Dermis blood vessel endothelial cell (primary cell): ENCODE data around the gene KRT79. TPM values are rescaled to one million over a fixed set of nuclear protein-coding genes. Genes with fewer than 3 reads are reported as not detected.

ENCODE experiments used
- DNase-seq: peaks from one replicate; pipeline ENCODE4 v3.0.0; 2010
- total RNA-seq: library from RNA; depleted of rRNA; stranded (reverse); fragments of >200 nt; gene quantifications from 2 replicates; pipeline ENCODE4 v1.2.3, GENCODE V29; 2014

KRT79 gene
- total RNA-seq, 1 donor from 2014 or later, result not detected

DNA sequence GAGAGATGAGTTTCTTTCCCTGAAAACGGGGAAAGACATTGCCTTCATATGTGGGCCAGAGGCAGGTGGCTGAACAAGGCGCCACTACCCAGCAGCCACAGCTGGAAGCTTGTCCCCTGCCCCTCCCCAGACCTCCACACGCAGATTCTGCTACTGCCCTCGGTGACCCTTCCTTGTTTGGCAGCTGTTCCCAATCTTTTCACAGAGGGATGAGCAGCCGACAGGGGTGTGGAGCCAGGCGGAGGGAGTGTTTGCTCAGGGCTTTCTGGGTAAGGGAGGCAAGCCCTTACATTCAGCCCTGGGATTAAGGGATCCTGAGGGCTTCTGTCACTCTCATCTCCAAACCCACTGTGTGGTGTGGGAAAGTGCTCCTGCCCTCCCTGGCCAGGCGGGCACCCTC, 15.7 kb downstream of the KRT79 start:
- DNase-seq, result no peak

DNA sequence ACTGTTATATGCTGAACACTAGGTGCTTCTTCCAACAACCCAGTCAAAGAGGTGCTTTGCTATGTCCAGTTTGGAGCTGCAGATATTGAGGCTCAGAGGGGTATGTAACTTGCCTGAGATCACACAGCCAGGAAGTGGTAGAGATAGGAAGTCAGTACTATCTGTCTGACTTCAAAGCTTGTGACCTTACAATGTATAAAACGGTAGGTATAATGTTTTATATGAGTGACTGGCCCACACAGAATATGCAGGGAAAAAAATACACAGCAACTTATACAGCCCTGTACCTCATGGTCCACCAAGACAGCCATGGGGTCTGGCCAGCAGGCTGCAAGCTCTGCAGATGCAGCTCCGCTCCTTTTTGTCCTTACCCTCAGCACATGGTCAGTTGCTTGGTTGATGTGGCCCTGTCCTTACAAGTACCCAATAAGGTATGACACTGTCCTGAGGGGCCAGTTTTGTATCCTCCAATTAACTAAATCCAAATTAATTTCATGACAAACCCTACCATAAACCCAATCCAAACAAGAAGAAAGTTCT, 16.3 kb downstream of the KRT79 start:
- no peak for DNase-seq

DNA sequence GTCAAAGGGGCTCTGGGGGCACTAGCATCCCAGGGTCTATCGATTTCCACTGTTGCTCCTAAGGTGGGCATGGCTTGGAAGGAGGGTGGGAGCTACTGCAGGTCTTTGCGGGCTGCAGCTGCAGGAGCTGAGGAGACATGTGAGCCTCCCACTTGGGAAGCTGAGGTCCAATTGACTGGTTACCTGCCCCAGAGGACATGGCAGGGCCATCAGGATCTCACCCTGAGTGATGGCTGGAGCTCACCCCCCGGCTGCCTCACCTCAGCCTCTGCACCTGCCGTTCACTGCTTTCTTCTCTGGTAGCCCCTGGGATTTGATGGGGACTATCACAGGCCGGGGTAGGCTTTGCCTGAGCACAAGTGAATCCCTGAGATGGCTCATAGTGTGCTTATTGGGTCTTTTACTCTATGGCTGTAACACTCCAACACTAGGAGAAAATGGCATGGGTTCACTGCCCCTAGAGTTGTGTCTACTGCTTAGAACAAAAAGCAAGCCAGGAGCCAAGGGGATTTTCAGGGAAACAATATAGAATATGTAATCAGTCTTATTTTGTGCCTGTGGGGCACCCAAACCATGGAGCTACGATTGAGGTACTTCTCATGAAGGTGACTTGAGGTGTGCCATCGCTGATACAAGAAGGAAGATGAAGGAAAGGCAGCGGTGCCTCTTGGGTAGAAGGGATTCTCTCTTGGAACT, 17.0 kb downstream of the KRT79 start:
- DNase-seq, result no peak

DNA sequence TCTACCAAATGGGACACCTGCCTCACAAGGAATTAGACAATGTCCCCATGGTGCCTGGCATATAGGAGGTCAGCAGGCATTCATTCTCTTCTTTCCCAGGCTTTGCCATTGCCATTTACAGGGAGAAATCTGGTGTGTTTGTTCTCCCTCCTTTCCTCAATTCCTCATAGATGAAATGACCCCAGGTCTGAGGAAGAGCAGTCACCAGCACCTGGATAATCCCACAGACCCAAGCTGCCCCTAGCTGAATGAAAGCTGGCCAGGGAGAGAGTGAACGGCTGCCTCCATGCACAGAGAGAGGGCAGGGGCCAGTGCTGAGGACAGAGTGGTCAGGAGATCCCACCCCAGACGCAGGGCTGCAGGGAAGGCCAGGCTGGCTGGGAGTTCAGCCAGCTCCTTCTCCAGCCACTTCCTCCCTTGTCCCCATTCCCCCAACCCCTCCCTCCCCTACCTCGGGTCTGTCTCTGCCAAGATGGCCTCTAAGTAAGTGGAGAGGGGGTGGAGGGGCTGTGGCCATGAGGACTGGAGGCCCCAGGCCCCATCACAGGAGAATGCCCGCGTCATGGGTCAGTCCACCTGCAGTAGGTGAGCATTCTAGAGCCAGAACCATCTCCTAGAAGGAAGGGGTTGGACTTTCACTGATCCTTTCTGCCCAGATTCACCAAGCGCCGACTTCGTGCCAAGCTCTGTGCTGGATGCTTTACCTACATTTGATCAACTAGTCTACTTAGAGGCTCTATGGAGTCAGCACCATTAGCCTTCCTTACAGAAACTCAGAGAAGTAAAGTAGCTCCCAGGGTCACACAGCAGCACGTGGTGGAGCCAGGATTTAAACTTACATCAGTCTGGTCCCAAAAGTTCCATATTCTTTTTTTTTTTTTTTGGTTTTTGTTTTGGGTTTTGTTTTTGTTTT, 18.2 kb downstream of the KRT79 start:
- no peak for DNase-seq

DNA sequence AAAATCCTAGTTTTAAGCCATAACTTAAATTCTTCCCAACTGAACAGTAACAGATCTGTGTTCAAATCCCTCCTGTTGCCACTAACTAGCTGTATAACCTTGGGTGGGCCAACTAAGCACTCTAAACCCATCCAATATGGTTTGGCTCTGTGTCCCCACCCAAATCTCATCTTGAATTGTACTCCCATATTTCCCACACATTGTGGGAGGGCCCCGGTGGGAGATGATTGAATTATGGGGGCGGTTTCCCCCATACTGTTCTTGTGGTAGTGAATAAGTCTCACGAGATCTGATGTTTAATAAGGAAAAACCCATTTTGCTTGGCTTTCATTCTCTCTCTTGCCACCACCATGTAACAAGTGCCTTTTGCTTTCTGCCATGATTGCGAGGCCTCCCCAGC, 18.9 kb downstream of the KRT79 start:
- no peak for DNase-seq

DNA sequence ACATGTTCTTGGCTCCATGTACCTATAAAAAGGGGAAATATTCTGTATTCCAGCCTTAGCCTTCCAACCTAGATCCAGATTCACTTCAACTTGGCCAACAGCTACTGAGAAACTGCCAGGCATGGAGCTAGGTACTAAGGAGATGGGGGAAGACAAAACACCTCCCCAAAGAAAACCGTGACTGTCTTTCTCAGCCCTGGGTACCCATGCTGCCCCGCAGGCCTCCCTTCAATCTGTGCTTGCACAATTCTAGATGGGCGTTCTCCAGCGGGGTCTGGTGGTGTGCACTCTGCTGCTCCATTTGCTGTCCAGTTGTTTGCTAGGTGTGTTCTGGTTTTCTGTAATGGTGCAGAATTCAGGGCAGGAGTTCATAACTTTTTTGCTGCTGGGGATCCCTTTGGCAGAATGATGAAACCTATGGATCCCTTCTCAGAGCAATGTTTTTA, 19.4 kb downstream of the KRT79 start:
- DNase-seq, result no peak

DNA sequence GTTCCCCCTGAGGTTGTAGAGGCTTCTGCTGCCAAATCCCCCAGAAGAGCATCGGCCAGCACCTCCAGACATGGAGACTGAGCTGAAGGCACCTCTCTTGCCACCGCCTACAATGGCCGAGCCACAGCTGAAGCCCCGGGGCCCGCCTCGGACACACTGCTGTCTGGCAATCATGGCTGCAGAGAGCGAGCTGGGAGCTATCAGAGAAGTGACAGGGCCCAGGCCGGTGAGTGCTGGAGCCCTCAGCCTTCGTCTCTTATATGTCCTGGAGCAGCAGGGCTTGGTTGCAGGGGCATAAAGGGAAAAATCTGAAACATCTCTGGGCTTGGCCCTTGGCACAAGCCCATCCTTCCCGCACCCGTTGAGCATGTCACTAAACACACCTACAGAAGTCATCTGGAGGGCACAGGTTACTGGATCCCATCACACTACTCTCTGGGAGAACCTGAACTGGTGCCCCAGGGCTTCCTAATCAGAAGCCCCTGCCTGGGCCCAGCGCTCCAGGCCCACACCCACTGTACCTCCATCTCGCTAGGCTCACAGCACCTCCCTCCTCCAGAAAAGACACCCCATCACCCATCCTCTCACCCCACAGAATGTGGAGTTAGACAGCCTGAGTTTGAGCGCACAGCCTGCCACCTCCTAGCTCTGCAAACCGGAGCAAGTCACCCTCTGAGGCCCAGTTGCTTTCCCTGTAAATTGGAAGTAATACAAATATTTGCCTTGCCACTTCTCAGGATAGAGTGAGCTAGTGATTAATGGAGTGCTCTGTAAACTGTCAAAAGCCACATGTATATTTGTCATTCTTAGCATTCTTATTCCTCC, 20.0 kb downstream of the KRT79 start, which contains the start of gene KRT4:
Gene KRT4, minus strand, starts transcription at position 232 of the 825 bp plus-strand sequence. Its CDS starts 58 bp downstream, at position 174.
- no peak for DNase-seq

DNA sequence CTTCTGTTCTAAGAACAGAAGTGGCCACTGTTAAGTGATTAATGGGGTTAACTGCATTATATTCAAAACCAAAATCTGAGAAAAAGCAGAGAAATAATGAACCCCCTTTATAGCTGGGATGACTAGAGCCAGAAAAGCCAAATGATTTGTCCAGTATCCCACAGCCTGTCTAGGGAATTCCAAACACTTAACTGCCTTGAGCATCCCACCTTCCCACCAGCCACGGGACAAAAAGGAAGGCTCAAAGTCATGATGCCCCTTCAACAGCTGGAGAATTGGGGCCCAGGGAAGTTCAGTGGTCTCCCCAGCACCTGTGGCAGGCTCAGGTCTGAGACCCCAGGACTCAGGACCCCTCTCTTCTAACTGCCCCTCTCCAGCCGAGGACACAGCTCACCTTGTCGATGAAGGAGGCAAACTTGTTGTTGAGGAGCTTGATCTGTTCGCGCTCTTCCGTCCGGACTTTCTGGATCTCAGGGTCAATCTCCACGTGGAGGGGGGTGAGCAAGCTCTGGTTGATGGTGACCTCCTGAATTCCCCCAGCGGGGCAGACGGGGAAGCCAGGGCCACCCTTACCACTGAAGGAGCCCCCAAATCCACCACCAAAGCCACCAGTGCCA, 20.8 kb downstream of the KRT79 start:
- no peak for DNase-seq

DNA sequence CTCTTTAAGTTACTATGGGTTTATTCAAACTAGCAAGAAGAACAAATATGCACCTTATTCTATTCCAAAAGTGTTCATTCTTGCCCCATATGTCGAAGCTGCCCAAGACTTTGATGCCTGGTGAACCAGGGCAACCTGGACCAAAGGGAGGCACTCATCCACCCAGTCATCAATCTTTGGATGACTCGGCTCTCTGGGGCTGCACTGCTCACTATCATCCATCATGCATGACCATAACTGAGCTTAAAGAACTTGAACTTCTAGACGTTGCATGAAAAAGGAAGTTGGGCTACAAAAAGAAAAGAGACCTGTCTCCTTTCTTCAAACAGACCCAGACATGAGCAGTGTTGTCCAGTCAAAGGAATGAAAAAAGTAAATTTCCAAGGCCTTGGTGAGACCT, 21.4 kb downstream of the KRT79 start:
- no peak for DNase-seq

DNA sequence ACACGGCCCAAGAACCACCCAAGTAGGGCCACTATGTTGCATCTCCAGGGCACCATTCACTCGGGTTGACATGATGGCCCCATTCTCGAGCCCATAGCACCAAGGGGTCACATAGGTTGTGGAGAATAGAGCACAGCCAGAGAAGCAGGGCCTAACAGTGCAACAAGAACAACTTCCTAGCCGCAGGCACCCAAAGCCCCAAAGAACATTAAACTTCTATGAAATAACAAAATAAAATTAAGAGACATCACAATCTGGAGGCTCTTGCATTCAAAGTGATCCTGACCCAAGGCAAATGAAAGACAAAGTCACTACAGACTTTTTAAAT, 22.1 kb downstream of the KRT79 start:
- DNase-seq, result no peak

DNA sequence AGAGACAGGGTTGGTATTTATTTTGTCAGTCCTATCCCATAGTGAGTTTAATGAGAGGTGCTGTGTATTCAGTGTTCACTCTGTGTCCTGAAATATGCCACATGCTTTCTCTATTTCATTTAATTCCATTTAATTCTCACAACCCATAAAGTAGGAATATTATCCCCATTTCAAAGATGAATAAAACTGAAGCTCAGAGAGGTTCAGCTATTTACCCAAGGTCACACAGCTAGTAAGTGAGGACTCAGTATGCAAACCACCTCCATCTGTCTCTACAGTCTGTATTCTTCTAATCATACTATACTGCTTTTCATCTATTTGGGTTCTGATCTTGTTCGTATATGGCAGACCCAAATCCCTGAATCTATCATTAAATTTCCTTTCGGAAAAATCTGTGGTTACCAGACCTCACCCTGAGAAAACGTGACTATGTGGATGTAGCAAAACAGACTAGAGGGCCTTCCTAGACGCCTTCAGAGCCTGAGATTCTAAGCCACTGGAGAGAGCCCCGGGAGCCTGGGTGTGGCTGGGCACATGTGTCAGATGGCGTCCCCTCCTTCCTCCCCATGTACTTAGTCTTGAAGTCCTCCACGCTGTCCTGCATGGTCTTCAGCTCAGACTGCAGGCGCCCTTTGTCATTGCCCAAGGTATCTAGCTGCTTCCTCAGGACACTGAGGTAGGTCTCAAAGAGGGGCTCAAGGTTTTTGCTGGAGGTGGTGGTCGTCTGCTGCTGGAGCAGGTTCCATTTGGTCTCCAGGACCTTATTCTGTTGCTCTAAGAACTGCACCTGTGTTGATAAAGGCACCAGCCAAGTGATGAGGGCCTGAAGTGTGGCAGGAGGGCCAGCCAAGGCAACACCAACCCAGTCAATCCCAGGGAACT, 22.7 kb downstream of the KRT79 start:
- no peak for DNase-seq

DNA sequence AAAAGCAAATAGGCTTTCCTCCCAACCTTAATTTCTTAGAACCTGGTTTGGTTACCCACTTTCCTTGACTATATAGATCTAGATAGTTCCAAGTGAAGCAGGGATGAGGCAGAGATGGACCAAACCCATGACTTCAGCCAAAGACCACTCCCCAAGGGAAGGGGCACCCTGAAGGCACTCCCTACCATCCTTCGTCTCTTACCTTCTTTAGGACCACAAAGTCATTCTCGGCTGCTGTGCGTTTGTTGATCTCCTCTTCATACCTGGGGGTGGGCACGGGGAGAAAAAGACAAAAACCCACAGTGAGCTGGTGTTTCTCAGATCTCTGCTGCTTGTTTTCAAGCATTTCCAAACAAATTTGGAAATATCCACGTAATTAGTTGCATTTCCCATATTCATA, 23.6 kb downstream of the KRT79 start:
- DNase-seq, result no peak

DNA sequence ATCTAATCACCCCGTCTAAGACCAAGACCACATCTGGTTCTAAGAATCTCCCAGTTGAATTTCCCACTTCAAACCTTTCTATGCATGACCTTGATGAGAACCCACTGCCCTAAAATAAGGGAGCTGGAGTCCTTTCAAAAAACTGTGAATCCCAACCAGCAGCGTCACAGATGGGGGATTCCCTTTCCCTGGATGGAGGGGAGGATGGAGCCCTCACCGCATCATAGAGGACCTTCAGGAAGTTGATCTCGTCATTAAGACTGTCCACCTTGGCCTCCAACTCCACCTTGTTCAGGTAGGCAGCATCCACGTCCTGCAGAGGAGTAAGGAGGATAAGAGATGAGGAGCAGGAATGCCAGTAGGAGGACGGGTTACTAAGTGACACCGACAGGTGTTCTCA, 24.9 kb downstream of the KRT79 start:
- no peak for DNase-seq

DNA sequence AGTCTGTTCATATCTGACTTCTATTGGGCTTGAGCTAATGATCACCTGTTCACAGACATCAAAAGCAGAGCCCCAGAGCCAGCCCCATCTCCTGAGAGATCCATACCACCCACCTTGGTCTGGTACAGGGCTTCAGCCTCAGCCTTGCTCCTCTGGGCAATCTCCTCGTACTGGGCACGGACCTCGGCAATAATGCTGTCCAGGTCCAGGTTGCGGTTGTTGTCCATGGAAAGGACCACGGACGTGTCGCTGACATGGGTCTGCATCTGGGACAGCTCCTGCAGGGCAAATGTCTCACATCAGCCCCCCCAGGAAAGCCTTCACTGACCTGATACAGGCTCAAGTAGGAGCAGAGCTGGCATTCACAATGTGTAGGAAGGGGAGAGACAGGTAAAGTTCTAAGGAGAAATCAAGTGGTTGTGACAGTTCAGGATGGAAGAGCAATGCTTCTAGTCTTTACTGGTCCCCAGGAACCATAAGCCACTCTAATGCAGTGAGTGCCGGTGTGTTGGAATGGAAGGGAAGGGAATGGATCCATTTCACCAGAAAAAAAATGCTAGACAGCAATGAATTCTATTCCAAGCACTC, 25.4 kb downstream of the KRT79 start:
- no peak for DNase-seq

DNA sequence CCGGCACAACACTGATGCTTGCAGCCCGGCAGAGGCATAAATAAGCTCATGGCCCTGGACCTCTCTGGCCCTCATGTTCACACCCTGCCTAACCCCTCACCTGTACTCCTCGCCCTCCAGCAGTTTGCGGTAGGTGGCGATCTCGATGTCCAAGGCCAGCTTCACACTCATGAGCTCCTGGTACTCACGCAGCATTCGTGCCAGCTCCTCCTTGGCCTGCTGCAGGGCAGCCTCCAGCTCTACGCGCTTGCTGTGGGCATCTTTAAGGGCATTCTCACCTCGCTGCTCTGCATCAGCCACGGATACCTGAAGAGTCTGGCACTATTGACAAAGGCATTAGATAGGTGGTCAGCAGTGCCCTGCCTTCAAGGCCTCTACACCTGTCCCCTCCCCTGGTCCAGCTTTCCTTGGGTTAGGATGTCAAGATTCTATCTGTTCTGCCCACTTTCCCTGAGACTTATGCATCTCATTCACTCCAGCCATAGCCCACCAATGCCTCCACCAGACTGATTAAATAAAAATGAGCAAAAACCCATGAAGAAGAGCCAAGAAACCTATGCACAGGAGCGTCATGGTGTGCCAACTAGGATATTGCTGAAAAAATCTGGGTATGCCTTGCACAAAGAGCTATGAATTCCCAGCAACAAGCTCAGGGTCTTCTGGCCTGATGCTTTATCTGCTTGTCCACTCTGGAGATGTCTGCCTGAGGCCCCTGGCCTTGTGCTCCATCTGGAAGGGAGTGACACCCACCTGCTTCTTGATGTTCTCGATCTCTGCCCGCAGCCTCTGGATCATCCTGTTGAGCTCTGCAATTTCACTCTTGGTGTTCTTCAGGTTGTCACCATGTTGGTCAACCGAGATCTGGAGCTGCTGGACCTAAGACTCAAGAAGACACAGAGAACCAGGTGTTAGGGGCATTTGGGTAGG, 26.3 kb downstream of the KRT79 start:
- DNase-seq, result no peak

DNA sequence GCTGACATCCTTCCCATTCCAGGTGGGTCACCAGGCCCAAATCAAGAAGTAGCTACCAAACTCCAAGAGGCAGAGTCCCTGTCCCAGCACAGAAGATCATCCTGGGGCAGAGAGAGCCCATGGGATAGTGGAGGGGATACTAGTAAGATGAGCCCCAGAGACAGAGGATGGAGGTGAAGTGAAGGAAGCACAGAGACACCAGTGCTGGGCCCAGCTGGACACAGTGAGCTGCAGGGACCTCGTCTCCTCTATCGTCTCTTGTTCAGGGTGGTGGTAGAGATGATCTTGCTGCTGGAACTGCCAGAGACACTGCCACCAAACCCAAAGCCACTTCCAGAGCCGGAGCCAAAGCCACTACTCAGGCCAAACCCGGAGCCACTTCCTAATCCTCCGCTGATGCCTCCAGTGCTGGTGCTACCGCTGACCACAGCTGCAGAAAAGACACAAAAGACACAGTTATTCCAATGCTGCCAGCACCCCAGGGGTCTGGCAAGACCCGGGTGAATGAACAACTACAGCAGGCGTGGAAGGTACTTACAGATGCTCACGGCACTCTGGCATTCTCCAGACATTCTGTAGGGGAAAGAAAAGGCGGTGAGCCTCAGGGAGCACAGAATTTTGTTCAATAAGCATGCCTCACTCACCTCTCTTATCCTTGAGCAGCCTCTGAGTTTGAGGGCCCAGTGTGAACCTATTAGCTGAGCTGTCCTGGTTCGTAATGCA, 27.1 kb downstream of the KRT79 start:
- DNase-seq, result no peak

DNA sequence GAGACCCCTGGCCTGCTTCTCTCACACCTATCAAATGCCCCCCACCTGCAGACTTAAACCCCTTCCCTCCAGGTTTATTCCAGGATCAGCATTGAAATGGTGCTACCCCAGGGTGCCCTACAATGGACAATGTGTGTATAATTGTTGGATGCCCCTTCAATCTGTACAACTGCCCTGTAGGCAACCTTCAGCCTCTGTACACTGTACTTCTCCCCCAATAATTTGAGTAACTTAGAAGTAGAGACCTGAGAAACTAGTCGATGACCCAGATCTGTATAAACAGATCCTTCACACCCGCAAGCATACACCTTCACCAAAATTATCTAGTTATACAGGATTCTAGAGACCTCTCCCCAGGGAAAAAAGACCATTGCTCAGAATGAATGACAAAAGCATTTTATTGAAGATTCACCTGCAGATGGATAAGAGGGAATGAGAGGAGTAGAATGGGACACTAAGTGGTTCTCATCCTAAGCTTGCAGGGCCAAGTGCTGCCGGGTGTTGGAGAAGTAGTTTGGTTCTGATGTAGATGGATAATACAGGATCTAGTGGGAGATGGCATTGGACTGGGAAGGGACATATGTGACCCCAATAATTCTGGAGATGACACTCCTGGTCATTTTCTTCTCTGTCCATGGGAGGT, 27.8 kb downstream of the KRT79 start:
- DNase-seq, result no peak

DNA sequence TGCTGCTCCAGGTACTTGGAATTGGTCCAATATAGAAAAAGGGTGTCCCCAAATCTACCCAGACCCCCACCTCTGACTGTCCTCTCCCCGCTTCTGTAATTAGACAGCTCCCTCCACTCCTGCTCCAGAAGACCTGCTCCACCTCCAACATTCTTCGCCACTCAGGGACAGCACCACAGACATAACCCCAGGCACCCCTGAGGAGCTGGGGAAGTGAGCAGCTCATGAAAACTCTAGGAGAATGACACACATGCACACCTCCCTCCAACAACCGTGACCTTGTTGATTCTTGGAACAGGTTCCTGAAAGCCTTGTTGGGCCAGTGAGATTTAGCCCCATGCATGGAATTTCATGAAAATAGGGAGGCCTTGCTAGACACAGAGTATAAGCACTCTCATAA, 28.4 kb downstream of the KRT79 start:
- DNase-seq, result no peak

DNA sequence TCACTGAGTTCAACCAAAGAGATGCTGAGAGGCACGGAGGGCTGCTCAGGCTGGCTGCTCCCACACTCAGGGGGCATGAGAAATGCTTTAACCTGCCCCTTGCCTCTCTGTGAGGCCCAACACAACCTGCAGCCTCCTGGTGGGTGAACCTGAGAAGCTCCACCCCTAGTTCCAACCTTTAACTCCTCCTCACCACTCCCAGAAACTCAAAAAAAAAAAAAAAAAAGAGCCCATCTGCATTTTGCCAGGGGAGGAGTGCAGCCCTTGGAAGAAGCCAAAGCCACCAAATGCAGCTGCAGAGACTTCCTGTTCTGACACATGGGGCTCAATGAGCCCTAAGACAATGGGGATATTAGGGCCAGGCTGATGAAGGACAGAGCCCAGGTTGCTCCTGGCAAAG, 29.1 kb downstream of the KRT79 start:
- DNase-seq, result no peak
